GM12878 (cell line): Measurements from ENCODE around the gene PDE9A. TPM values are rescaled to one million over a fixed set of nuclear protein-coding genes. Genes with fewer than 3 reads are reported as not detected.

Source experiments
- ATF7 ChIP-seq: fragments of 450-650 bp; IDR thresholded peaks from 2 replicates; pipeline ENCODE4 v1.6.1; 2016; ENCODE audit warnings: low read depth, mild to moderate bottlenecking
- BCL11A ChIP-seq: IDR thresholded peaks from 2 replicates; pipeline ENCODE4 v1.6.1; 2011; ENCODE audit warnings: low read depth, low read length
- BHLHE40 ChIP-seq, 2 experiments: fragments of 450-650 bp in 1 of 2; IDR thresholded peaks; 2 replicates each; pipeline ENCODE4 v1.6.1; 2011 to 2017; ENCODE audit warnings: low read depth in 2 of 2, borderline replicate concordance in 1 of 2, improper control_type of control experiment in 1 of 2, low read length in 1 of 2, mild to moderate bottlenecking in 1 of 2
- IKZF1 ChIP-seq: fragments of 450-650 bp; conservative IDR thresholded peaks from 2 replicates; pipeline ENCODE4 v1.6.1; 2017; ENCODE audit warnings: antibody characterized with exemption, mild to moderate bottlenecking
- NFYB ChIP-seq: IDR thresholded peaks from 2 replicates; pipeline ENCODE4 v1.6.1; 2011; ENCODE audit warnings: low read depth, mild to moderate bottlenecking, low read length, improper control_type of control experiment, moderate library complexity; ENCODE audit not compliant: insufficient read depth
- RELA ChIP-seq: fragments of 450-650 bp; IDR thresholded peaks from 2 replicates; pipeline ENCODE4 v1.8.0; 2014; ENCODE audit warnings: borderline replicate concordance; ENCODE audit not compliant: partially characterized antibody
- SMC3 ChIP-seq: IDR thresholded peaks from 2 replicates; pipeline ENCODE4 v1.6.1; 2011; ENCODE audit warnings: low read length, improper control_type of control experiment, borderline replicate concordance
- SPI1 ChIP-seq: IDR thresholded peaks from 2 replicates; pipeline ENCODE4 v1.6.1; 2011; ENCODE audit warnings: low read depth, mild to moderate bottlenecking, low read length, moderate library complexity, borderline replicate concordance; ENCODE audit not compliant: insufficient read depth
- STAT1 ChIP-seq: fragments of 450-650 bp; conservative IDR thresholded peaks from 2 replicates; pipeline ENCODE4 v1.6.1; 2014; ENCODE audit warnings: antibody characterized with exemption, mild to moderate bottlenecking
- STAT3 ChIP-seq: IDR thresholded peaks from 2 replicates; pipeline ENCODE4 v1.6.1; 2011; ENCODE audit warnings: low read depth, low read length, improper control_type of control experiment
- TCF12 ChIP-seq: IDR thresholded peaks from 2 replicates; pipeline ENCODE4 v1.6.1; 2011; ENCODE audit warnings: low read depth, mild to moderate bottlenecking, low read length
- polyA plus RNA-seq, 11 experiments: library from polyadenylated mRNA; depleted of rRNA in 4 of 11; unstranded in 6 of 11; stranded (reverse) in 5 of 11; fragments of >200 nt; fragmentation: Nextera tagmentation in 4 of 11; fragmentation: Illumina TruSeq in 1 of 11; extraction: Ambion mirVana in 4 of 11; extraction: Trizol in 1 of 11; gene quantifications; 1 replicate in 1 of 11; 2 replicates in 10 of 11; pipeline versions ENCODE4 v1.2.1 to v1.2.3, GENCODE V29; 2011 to 2016; ENCODE audit warnings: inconsistent platforms in 2 of 11, missing spikeins in 2 of 11, low read depth in 1 of 11
- total RNA-seq, 4 experiments: library from RNA; depleted of rRNA in 3 of 4; stranded (reverse); fragments of >200 nt in 3 of 4; fragmentation: Illumina TruSeq in 1 of 4; extraction: Trizol in 1 of 4; gene quantifications; 2 replicates each; pipeline versions ENCODE4 v1.2.1 to v1.2.3, GENCODE V29; 2013 to 2021
- TF ChIP-seq, protein P1 (sequence below): fragments of 450-650 bp; IDR thresholded peaks from 2 replicates; pipeline ENCODE4 v1.6.1; 2016; ENCODE audit warnings: mild to moderate bottlenecking, moderate library complexity, borderline replicate concordance
- TF ChIP-seq, protein P2 (sequence below): IDR thresholded peaks from 2 replicates; pipeline ENCODE4 v1.6.1; 2011; ENCODE audit warnings: low read depth, mild to moderate bottlenecking, low read length, moderate library complexity, borderline replicate concordance; ENCODE audit errors: extremely low read depth
- TF ChIP-seq, protein P3 (sequence below): fragments of 450-650 bp; IDR thresholded peaks from 2 replicates; pipeline ENCODE4 v1.6.1; 2017; ENCODE audit warnings: mild to moderate bottlenecking, low read depth, inconsistent platforms; ENCODE audit not compliant: poor library complexity, severe bottlenecking
- TF ChIP-seq, protein P4 (sequence below): fragments of 450-650 bp; formaldehyde crosslinking; IDR thresholded peaks from 2 replicates; pipeline ENCODE4 v1.5.0; 2022; ENCODE audit warnings: mild to moderate bottlenecking, missing genetic modification characterization
- TF ChIP-seq, protein P5 (sequence below): fragments of 450-650 bp; IDR thresholded peaks from 2 replicates; pipeline ENCODE4 v1.6.1; 2016; ENCODE audit warnings: mild to moderate bottlenecking
- TF ChIP-seq, protein P6 (sequence below): IDR thresholded peaks from 2 replicates; pipeline ENCODE4 v1.6.1; 2012; ENCODE audit warnings: low read depth, low read length, improper control_type of control experiment

The PDE9A gene
- total and polyA plus RNA-seq, 10 of the 15 experiments (the other 5 are each of a cell fraction or from before 2014, with no cell fraction given): 0.08 to 0.45 (median 0.20) TPM; not detected in 1

DNA sequence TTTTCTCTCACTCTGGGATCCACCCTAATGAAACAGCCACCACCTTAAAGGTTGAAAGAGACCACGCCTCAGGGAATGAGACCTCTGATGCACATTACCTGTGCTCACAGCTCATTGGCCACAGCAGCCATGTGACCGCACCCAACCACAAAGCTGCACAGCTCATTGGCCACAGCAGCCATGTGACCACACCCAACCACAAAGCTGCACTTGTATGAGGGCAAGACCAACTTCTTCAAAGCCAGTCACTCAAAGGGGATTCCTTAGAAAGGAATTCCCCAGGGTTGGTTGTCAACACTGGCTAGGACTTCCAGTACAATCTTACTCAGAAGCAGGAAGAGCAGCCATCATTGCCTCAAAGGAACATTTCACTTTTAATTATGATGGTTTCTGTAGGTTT lies 43.6 kb upstream of the PDE9A start (continued):
- TF ChIP-seq, protein P1, sequence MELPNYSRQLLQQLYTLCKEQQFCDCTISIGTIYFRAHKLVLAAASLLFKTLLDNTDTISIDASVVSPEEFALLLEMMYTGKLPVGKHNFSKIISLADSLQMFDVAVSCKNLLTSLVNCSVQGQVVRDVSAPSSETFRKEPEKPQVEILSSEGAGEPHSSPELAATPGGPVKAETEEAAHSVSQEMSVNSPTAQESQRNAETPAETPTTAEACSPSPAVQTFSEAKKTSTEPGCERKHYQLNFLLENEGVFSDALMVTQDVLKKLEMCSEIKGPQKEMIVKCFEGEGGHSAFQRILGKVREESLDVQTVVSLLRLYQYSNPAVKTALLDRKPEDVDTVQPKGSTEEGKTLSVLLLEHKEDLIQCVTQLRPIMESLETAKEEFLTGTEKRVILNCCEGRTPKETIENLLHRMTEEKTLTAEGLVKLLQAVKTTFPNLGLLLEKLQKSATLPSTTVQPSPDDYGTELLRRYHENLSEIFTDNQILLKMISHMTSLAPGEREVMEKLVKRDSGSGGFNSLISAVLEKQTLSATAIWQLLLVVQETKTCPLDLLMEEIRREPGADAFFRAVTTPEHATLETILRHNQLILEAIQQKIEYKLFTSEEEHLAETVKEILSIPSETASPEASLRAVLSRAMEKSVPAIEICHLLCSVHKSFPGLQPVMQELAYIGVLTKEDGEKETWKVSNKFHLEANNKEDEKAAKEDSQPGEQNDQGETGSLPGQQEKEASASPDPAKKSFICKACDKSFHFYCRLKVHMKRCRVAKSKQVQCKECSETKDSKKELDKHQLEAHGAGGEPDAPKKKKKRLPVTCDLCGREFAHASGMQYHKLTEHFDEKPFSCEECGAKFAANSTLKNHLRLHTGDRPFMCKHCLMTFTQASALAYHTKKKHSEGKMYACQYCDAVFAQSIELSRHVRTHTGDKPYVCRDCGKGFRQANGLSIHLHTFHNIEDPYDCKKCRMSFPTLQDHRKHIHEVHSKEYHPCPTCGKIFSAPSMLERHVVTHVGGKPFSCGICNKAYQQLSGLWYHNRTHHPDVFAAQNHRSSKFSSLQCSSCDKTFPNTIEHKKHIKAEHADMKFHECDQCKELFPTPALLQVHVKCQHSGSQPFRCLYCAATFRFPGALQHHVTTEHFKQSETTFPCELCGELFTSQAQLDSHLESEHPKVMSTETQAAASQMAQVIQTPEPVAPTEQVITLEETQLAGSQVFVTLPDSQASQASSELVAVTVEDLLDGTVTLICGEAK: no peak
- TF ChIP-seq NFYB (peak; percentile 67), SPI1 (no peak), STAT3 (no peak), BHLHE40 (IDR thresholded peaks at IDR 0.05; ENCODE audit: borderline replicate concordance in 1 of 2, low read depth in 2 of 2, low read length in 1 of 2) (peak in 1 of 2 experiments; percentile 42; a peak in 2 of 4 replicates), ATF7 (no peak), RELA (peak; percentile 76), STAT1 (no peak), BCL11A (no peak), IKZF1 (peak; percentile 26; the same call in 1 of the 2 replicates), SMC3 (no peak), TCF12 (no peak)
- TF ChIP-seq, protein P2, sequence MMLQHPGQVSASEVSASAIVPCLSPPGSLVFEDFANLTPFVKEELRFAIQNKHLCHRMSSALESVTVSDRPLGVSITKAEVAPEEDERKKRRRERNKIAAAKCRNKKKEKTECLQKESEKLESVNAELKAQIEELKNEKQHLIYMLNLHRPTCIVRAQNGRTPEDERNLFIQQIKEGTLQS: peak; percentile 78
- TF ChIP-seq, protein P3, sequence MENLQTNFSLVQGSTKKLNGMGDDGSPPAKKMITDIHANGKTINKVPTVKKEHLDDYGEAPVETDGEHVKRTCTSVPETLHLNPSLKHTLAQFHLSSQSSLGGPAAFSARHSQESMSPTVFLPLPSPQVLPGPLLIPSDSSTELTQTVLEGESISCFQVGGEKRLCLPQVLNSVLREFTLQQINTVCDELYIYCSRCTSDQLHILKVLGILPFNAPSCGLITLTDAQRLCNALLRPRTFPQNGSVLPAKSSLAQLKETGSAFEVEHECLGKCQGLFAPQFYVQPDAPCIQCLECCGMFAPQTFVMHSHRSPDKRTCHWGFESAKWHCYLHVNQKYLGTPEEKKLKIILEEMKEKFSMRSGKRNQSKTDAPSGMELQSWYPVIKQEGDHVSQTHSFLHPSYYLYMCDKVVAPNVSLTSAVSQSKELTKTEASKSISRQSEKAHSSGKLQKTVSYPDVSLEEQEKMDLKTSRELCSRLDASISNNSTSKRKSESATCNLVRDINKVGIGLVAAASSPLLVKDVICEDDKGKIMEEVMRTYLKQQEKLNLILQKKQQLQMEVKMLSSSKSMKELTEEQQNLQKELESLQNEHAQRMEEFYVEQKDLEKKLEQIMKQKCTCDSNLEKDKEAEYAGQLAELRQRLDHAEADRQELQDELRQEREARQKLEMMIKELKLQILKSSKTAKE: no peak
- TF ChIP-seq, protein P4, sequence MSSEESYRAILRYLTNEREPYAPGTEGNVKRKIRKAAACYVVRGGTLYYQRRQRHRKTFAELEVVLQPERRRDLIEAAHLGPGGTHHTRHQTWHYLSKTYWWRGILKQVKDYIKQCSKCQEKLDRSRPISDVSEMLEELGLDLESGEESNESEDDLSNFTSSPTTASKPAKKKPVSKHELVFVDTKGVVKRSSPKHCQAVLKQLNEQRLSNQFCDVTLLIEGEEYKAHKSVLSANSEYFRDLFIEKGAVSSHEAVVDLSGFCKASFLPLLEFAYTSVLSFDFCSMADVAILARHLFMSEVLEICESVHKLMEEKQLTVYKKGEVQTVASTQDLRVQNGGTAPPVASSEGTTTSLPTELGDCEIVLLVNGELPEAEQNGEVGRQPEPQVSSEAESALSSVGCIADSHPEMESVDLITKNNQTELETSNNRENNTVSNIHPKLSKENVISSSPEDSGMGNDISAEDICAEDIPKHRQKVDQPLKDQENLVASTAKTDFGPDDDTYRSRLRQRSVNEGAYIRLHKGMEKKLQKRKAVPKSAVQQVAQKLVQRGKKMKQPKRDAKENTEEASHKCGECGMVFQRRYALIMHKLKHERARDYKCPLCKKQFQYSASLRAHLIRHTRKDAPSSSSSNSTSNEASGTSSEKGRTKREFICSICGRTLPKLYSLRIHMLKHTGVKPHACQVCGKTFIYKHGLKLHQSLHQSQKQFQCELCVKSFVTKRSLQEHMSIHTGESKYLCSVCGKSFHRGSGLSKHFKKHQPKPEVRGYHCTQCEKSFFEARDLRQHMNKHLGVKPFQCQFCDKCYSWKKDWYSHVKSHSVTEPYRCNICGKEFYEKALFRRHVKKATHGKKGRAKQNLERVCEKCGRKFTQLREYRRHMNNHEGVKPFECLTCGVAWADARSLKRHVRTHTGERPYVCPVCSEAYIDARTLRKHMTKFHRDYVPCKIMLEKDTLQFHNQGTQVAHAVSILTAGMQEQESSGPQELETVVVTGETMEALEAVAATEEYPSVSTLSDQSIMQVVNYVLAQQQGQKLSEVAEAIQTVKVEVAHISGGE (CRISPR knock-in tag): no peak
- TF ChIP-seq, protein P5, sequence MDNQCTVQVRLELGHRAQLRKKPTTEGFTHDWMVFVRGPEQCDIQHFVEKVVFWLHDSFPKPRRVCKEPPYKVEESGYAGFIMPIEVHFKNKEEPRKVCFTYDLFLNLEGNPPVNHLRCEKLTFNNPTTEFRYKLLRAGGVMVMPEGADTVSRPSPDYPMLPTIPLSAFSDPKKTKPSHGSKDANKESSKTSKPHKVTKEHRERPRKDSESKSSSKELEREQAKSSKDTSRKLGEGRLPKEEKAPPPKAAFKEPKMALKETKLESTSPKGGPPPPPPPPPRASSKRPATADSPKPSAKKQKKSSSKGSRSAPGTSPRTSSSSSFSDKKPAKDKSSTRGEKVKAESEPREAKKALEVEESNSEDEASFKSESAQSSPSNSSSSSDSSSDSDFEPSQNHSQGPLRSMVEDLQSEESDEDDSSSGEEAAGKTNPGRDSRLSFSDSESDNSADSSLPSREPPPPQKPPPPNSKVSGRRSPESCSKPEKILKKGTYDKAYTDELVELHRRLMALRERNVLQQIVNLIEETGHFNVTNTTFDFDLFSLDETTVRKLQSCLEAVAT: peak; percentile 86
- TF ChIP-seq, protein P6, sequence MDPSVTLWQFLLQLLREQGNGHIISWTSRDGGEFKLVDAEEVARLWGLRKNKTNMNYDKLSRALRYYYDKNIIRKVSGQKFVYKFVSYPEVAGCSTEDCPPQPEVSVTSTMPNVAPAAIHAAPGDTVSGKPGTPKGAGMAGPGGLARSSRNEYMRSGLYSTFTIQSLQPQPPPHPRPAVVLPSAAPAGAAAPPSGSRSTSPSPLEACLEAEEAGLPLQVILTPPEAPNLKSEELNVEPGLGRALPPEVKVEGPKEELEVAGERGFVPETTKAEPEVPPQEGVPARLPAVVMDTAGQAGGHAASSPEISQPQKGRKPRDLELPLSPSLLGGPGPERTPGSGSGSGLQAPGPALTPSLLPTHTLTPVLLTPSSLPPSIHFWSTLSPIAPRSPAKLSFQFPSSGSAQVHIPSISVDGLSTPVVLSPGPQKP: no peak
